GM12865 (cell line): ENCODE results near the gene RPL36AL.

Experiments
- DNase-seq: peaks from one replicate; pipeline ENCODE4 v3.0.0; 2010; ENCODE audit warnings: low read depth
- H3K4me3 ChIP-seq: 2 replicates; pipeline ENCODE4 v1.5.1; 2011; ENCODE audit warnings: mild to moderate bottlenecking, low read depth, low read length, control low read depth
- CTCF ChIP-seq: IDR thresholded peaks from 2 replicates; pipeline ENCODE4 v1.5.1; 2011; ENCODE audit warnings: low read length, control low read depth, low read depth, inconsistent platforms; ENCODE audit not compliant: insufficient read depth; ENCODE audit errors: missing control alignments

The RPL36AL gene

DNA sequence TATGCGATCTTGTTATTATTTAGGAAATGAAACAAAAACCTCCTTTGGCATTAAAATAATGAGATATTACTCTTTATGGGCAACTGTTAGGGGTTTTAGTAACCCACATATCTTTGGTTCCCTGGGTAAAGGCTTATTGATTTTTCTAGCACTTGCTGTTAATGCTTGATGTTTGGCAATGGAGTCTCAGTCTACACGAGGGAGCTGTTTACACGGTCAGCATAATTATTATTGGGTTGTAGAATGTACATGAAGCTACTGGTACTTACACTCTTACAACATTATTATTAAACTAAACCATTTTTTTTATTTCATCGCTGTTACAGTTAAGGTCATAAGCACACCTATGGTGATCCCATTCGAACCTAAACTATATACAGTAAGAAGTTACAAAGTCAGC lies 46.4 kb downstream of the RPL36AL start:
- DNase-seq, result no peak
- no peak overlapping the region for H3K4me3 ChIP-seq
- no peak for TF ChIP-seq CTCF

GRCh38 chr14:49569281-49569680 lies 51.1 kb downstream of the RPL36AL start:
- no peak for DNase-seq
- H3K4me3 ChIP-seq, result no peak overlapping the region
- no peak for TF ChIP-seq CTCF
